Mesothelial cell of epicardium (in vitro differentiated cells): ENCODE measurements around the gene KCTD15. TPM values are rescaled to one million over a fixed set of nuclear protein-coding genes. Genes with fewer than 3 reads are reported as not detected.

ENCODE experiments used
- DNase-seq, 2 experiments: peaks; one replicate each; pipeline ENCODE4 v3.0.0; 2021; ENCODE audit warnings: low spot score in 2 of 2; ENCODE audit not compliant: unreplicated experiment in 2 of 2
- H3K27ac Mint-ChIP-seq: 2 replicates; pipeline ENCODE4 v1.8.0; 2021; ENCODE audit warnings: mixed read lengths
- H3K27me3 Mint-ChIP-seq: 2 replicates; pipeline ENCODE4 v1.8.0; 2021; ENCODE audit warnings: low read depth, mixed read lengths
- H3K36me3 Mint-ChIP-seq: 2 replicates; pipeline ENCODE4 v1.8.0; 2021; ENCODE audit warnings: mixed read lengths
- H3K4me1 Mint-ChIP-seq: 2 replicates; pipeline ENCODE4 v1.8.0; 2021; ENCODE audit warnings: mixed read lengths
- H3K4me3 Mint-ChIP-seq: 2 replicates; pipeline ENCODE4 v1.8.0; 2021; ENCODE audit warnings: mild to moderate bottlenecking, moderate library complexity, mixed read lengths
- H3K9me3 Mint-ChIP-seq: 2 replicates; pipeline ENCODE4 v1.8.0; 2021; ENCODE audit warnings: mixed read lengths
- CTCF ChIP-seq: fragments of 200-600 bp; sonication (generic); IDR thresholded peaks from one replicate; pipeline ENCODE4 v1.5.0; 2021; ENCODE audit warnings: antibody characterized with exemption; ENCODE audit not compliant: unreplicated experiment
- total RNA-seq: library from RNA; stranded (reverse); gene quantifications from 3 replicates; pipeline ENCODE4 v1.2.1, GENCODE V29; 2021

KCTD15 gene
- total RNA-seq, 1 donor from 2014 or later, result 48.1 TPM

- H3K4me3 Mint-ChIP-seq, result no peak overlapping the region
- peaks cover 2% of the 10 kb centered on the region for H3K36me3 Mint-ChIP-seq
- no peak for TF ChIP-seq CTCF
- H3K9me3 Mint-ChIP-seq, result no peaks in the 10 kb centered on the region
- H3K4me1 Mint-ChIP-seq, result no peaks in the 10 kb centered on the region
- no peak overlapping the region for H3K27ac Mint-ChIP-seq
- H3K27me3 Mint-ChIP-seq, result peaks cover 25% of the 10 kb centered on the region
- DNase-seq, result no peak
Observed at GRCh38 chr19:33772102-33772857, 24.4 kb upstream of the KCTD15 start.

- no peak for DNase-seq
- no peaks in the 10 kb centered on the region for H3K9me3 Mint-ChIP-seq
- peaks cover 25% of the 10 kb centered on the region for H3K27me3 Mint-ChIP-seq
- H3K4me3 Mint-ChIP-seq, result no peak overlapping the region
- peaks cover 2% of the 10 kb centered on the region for H3K36me3 Mint-ChIP-seq
- TF ChIP-seq CTCF, result no peak
- no peak overlapping the region for H3K27ac Mint-ChIP-seq
- H3K4me1 Mint-ChIP-seq, result no peaks in the 10 kb centered on the region
Observed at GRCh38 chr19:33772858-33773180, 23.9 kb upstream of the KCTD15 start.

- TF ChIP-seq CTCF, result no peak
- Mint-ChIP-seq H3K4me3 (no peak overlapping the region), H3K27me3 (peaks cover 29% of the 10 kb centered on the region), H3K9me3 (no peaks in the 10 kb centered on the region), H3K27ac (no peak overlapping the region), H3K36me3 (peaks cover 2% of the 10 kb centered on the region), H3K4me1 (peaks cover 6% of the 10 kb centered on the region)
- no peak for DNase-seq
Observed at GRCh38 chr19:33773704-33774624, 22.7 kb upstream of the KCTD15 start.

GRCh38 chr19:33774751-33775150, 21.9 kb upstream of the KCTD15 start:
- Mint-ChIP-seq H3K4me1 (peaks cover 11% of the 10 kb centered on the region), H3K9me3 (no peaks in the 10 kb centered on the region), H3K4me3 (no peak overlapping the region), H3K27ac (no peak overlapping the region), H3K27me3 (peaks cover 30% of the 10 kb centered on the region), H3K36me3 (peaks cover 2% of the 10 kb centered on the region)
- no peak for DNase-seq
- TF ChIP-seq CTCF, result no peak

GRCh38 chr19:33775731-33776487, 20.8 kb upstream of the KCTD15 start:
- H3K4me1 Mint-ChIP-seq, result peaks cover 11% of the 10 kb centered on the region
- peaks cover 31% of the 10 kb centered on the region for H3K27me3 Mint-ChIP-seq
- TF ChIP-seq CTCF, result no peak
- peaks cover 2% of the 10 kb centered on the region for H3K36me3 Mint-ChIP-seq
- DNase-seq, result no peak
- no peaks in the 10 kb centered on the region for H3K9me3 Mint-ChIP-seq
- no peak overlapping the region for H3K4me3 Mint-ChIP-seq
- H3K27ac Mint-ChIP-seq, result no peak overlapping the region
